A549 (cell line): ENCODE measurements around the gene CLSTN2. TPM values are rescaled to one million over a fixed set of nuclear protein-coding genes. Genes with fewer than 3 reads are reported as not detected.

ENCODE experiments used
- ATAC-seq, 2 experiments: fragments of 200-7000 bp in 1 of 2; fragments of >200 bp in 1 of 2; cut with Nextera tagmentation in 1 of 2; cut with Tn5 transposase in 1 of 2; 3 replicates each; pipeline versions ENCODE4 v1.8.0 to v1.9.1; 2018 to 2020; ENCODE audit warnings: mild to moderate bottlenecking in 1 of 2, moderate library complexity in 1 of 2
- CTCF ChIA-PET: fragments of 300-600 bp; sonication (Branson Sonifier 250); formaldehyde crosslinking; extraction: SDS; loops from one replicate; lab custom pipeline; 2021; ENCODE audit warnings: antibody characterized with exemption, inconsistent platforms; lab: Yijun Ruan, JAX
- POLR2A ChIA-PET: fragments of 350-600 bp; formaldehyde crosslinking; extraction: SDS; loops from one replicate; lab custom pipeline; 2021; ENCODE audit warnings: antibody characterized with exemption, inconsistent platforms; lab: Yijun Ruan, JAX
- DNase-seq, 2 experiments: peaks; one replicate each; pipeline versions ENCODE4 v3.0.0 to v3.0.0-alpha.2; 2011 to 2016; ENCODE audit warnings: low read depth in 1 of 2, low spot score in 1 of 2
- FAIRE-seq: peaks from 2 replicates; lab custom pipeline; 2011; peaks lifted over from hg19 to GRCh38; lab: Jason Lieb, UNC
- H3K27ac ChIP-seq, 2 experiments: fragments of >200 bp; sonication (Bioruptor Twin); formaldehyde crosslinking; 3 replicates each; pipeline ENCODE4 v1.5.1; 2016 to 2017
- H3K4me1 ChIP-seq: fragments of >200 bp; sonication (Bioruptor Twin); formaldehyde crosslinking; 3 replicates; pipeline ENCODE4 v1.6.1; 2016
- H3K4me2 ChIP-seq: fragments of >200 bp; sonication (Bioruptor Twin); formaldehyde crosslinking; 3 replicates; pipeline ENCODE4 v1.6.1; 2016
- H3K4me3 ChIP-seq: fragments of >200 bp; sonication (Bioruptor Twin); formaldehyde crosslinking; 3 replicates; pipeline ENCODE4 v1.5.1; 2016
- H3K9me3 ChIP-seq: fragments of >200 bp; sonication (Bioruptor Twin); formaldehyde crosslinking; 3 replicates; pipeline ENCODE4 v1.6.1; 2016
- BHLHE40 ChIP-seq: IDR thresholded peaks from 2 replicates; pipeline ENCODE4 v1.6.1; 2012; ENCODE audit warnings: low read depth, low read length, inconsistent platforms
- EHMT2 ChIP-seq: fragments of 200-600 bp; sonication (generic); IDR thresholded peaks from 2 replicates; pipeline ENCODE4 v1.6.1; 2016; ENCODE audit warnings: antibody characterized with exemption, low read depth, mild to moderate bottlenecking, moderate library complexity
- EP300 ChIP-seq, 2 experiments: fragments of >200 bp; sonication (Bioruptor Twin); formaldehyde crosslinking; IDR thresholded peaks; 2 replicates in 1 of 2; 3 replicates in 1 of 2; pipeline ENCODE4 v1.6.1; 2016 to 2017
- ESRRA ChIP-seq: fragments of 150-350 bp; IDR thresholded peaks from 2 replicates; pipeline ENCODE4 v1.6.1; 2014; ENCODE audit warnings: mild to moderate bottlenecking, low read length, borderline replicate concordance
- GATA3 ChIP-seq: IDR thresholded peaks from 2 replicates; pipeline ENCODE4 v1.6.1; 2012; ENCODE audit warnings: borderline replicate concordance
- HOXA7 ChIP-seq: fragments of 250-450 bp; sonication (Bioruptor Pico); IDR thresholded peaks from 2 replicates; pipeline ENCODE4 v1.5.0; 2020; ENCODE audit warnings: mild to moderate bottlenecking, moderate library complexity
- HOXB5 ChIP-seq: fragments of 250-450 bp; sonication (Bioruptor Pico); IDR thresholded peaks from 2 replicates; pipeline ENCODE4 v1.5.0; 2020; ENCODE audit warnings: mild to moderate bottlenecking, moderate library complexity
- JUNB ChIP-seq: fragments of >200 bp; sonication (Bioruptor Twin); formaldehyde crosslinking; IDR thresholded peaks from 2 replicates; pipeline ENCODE4 v1.6.1; 2016
- NPAS2 ChIP-seq: fragments of 250-450 bp; sonication (Bioruptor Pico); IDR thresholded peaks from 2 replicates; pipeline ENCODE4 v1.8.0; 2022; ENCODE audit warnings: mild to moderate bottlenecking, moderate library complexity, borderline replicate concordance
- NR3C1 ChIP-seq: fragments of >200 bp; sonication (Bioruptor Twin); formaldehyde crosslinking; IDR thresholded peaks from 3 replicates; pipeline ENCODE4 v1.6.1; 2017
- POLR2A ChIP-seq: IDR thresholded peaks from 2 replicates; pipeline ENCODE4 v1.6.1; 2012; ENCODE audit warnings: mild to moderate bottlenecking, low read length
- POLR2AphosphoS2 ChIP-seq: conservative IDR thresholded peaks from 2 replicates; pipeline ENCODE4 v1.6.1; 2012; ENCODE audit warnings: low read length, improper control_type of control experiment, inconsistent platforms
- RARB ChIP-seq: fragments of 250-450 bp; sonication (Bioruptor Pico); IDR thresholded peaks from 2 replicates; pipeline ENCODE4 v1.8.0; 2021; ENCODE audit warnings: mild to moderate bottlenecking, moderate library complexity
- RNF2 ChIP-seq: fragments of 200-600 bp; sonication (generic); IDR thresholded peaks from 2 replicates; pipeline ENCODE4 v1.6.1; 2016; ENCODE audit warnings: low read depth, mild to moderate bottlenecking, antibody characterized with exemption, moderate library complexity, borderline replicate concordance
- TFCP2L1 ChIP-seq: fragments of 250-450 bp; sonication (Bioruptor Pico); IDR thresholded peaks from 2 replicates; pipeline ENCODE4 v1.5.0; 2021; ENCODE audit warnings: mild to moderate bottlenecking
- ZC3H11A ChIP-seq: fragments of 450-650 bp; IDR thresholded peaks from 2 replicates; pipeline ENCODE4 v1.6.1; 2014; ENCODE audit warnings: antibody characterized with exemption, mild to moderate bottlenecking
- ZFP36 ChIP-seq: fragments of 450-650 bp; IDR thresholded peaks from 2 replicates; pipeline ENCODE4 v1.6.1; 2014; ENCODE audit warnings: borderline replicate concordance; ENCODE audit not compliant: partially characterized antibody
- ZNF302 ChIP-seq: fragments of 250-450 bp; sonication (Bioruptor Pico); IDR thresholded peaks from 2 replicates; pipeline ENCODE4 v1.9.0; 2021; ENCODE audit warnings: inconsistent platforms, mild to moderate bottlenecking, moderate library complexity
- ZSCAN20 ChIP-seq: fragments of 250-450 bp; sonication (Bioruptor Pico); IDR thresholded peaks from 2 replicates; pipeline ENCODE4 v1.8.0; 2022; ENCODE audit warnings: mild to moderate bottlenecking, moderate library complexity
- WGBS: methylation state at CpG from one replicate; pipeline ENCODE4 v1.1.6; 2017; ENCODE audit errors: missing lambda C conversion rate; 5-methylcytosine and 5-hydroxymethylcytosine counted together
- polyA plus RNA-seq, 4 experiments: library from polyadenylated mRNA; depleted of rRNA in 3 of 4; stranded (reverse); fragments of >200 nt; fragmentation: RNase III in 1 of 4; extraction: RNeasy Plus Mini Kit Qiagen cat#74134 plus additional on column Dnase treatment in 1 of 4; gene quantifications; 2 replicates in 3 of 4; 3 replicates in 1 of 4; pipeline ENCODE4 v1.2.3, GENCODE V29; 2011 to 2017
- TF ChIP-seq, protein P1 (sequence below): fragments of >200 bp; sonication (Bioruptor Twin); formaldehyde crosslinking; IDR thresholded peaks from 3 replicates; pipeline ENCODE4 v1.5.1; 2016
- TF ChIP-seq, protein P2 (sequence below): fragments of >200 bp; sonication (Bioruptor Twin); formaldehyde crosslinking; IDR thresholded peaks from 2 replicates; pipeline ENCODE4 v1.6.1; 2016
- TF ChIP-seq, protein P3 (sequence below): fragments of 200-600 bp; sonication (generic); IDR thresholded peaks from 2 replicates; pipeline ENCODE4 v1.6.1; 2016; ENCODE audit warnings: antibody characterized with exemption, mild to moderate bottlenecking, moderate library complexity

CLSTN2 gene
- polyA plus RNA-seq, 2 of the 4 experiments (the other 2 are of a cell fraction): 0.03 to 0.04 TPM

DNA sequence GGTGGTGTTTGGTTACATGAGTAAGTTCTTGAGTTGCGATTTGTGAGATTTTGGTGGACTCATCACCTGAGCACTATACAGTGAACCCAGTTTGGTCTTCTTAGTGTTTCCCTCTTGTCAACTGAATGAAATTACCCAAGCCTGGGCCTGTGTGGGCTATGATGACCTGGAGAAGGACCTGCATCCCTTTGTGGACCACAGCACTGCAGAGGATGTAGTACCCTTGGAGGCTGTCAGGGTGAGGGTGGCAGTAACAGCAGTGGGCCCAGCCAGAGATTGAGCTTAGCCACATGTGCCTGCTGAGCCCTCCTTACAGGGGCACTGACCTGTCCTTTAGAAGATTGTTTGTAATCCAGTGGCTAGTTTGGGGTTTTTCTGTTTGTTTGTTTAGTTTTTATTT is 492.8 kb downstream of the CLSTN2 start:
- ChIA-PET CTCF (no interaction called here), POLR2A (no interaction called here)
- no peak overlapping the region for H3K4me3 ChIP-seq
- 36% methylated on average over 1 of the region's 1 CpG for WGBS
- H3K4me2 ChIP-seq: no peak overlapping the region
- no peak for DNase-seq
- H3K9me3 ChIP-seq: no peaks in the 10 kb centered on the region
- ATAC-seq: no peak
- FAIRE-seq: no peak
- H3K27ac ChIP-seq: no peak overlapping the region
- H3K4me1 ChIP-seq: no peaks in the 10 kb centered on the region
- no peak for TF ChIP-seq RARB (CRISPR knock-in tag)
- no peak for TF ChIP-seq ZSCAN20
- no peak for TF ChIP-seq ZFP36
- no peak for TF ChIP-seq EP300 (IDR thresholded peaks at IDR 0.05)
- no peak for TF ChIP-seq NPAS2 (CRISPR knock-in tag)
- no peak for TF ChIP-seq JUNB
- no peak for TF ChIP-seq EHMT2

DNA sequence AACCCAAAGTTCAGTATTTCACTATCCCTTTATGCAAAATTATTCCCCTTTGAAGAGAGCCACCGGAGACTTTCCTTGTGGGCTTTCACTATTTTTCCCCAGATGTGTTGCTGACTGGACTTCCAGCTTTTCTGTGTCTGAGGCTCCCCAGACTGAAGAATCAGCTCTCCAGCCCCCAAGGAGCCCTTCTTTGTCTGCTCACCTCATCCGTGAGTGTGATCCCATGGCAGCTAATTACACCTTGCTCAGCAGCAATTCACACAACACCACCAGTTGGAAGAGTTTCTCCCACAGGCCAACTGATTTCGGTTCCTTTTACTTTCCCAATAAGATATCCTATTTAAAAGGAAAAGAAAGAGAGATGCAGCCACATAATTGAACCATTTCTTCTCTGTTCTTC is 493.4 kb downstream of the CLSTN2 start:
- TF ChIP-seq, protein P1, sequence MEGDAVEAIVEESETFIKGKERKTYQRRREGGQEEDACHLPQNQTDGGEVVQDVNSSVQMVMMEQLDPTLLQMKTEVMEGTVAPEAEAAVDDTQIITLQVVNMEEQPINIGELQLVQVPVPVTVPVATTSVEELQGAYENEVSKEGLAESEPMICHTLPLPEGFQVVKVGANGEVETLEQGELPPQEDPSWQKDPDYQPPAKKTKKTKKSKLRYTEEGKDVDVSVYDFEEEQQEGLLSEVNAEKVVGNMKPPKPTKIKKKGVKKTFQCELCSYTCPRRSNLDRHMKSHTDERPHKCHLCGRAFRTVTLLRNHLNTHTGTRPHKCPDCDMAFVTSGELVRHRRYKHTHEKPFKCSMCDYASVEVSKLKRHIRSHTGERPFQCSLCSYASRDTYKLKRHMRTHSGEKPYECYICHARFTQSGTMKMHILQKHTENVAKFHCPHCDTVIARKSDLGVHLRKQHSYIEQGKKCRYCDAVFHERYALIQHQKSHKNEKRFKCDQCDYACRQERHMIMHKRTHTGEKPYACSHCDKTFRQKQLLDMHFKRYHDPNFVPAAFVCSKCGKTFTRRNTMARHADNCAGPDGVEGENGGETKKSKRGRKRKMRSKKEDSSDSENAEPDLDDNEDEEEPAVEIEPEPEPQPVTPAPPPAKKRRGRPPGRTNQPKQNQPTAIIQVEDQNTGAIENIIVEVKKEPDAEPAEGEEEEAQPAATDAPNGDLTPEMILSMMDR: no peak
- TF ChIP-seq, all 56 proteins: peak for 0
- 27% methylated on average over 3 of the region's 3 CpGs for WGBS
- Histone ChIP-seq H3K4me3 (no peak overlapping the region), H3K4me1 (no peaks in the 10 kb centered on the region), H3K9me3 (no peaks in the 10 kb centered on the region), H3K27ac (no peak overlapping the region), H3K4me2 (no peak overlapping the region)
- FAIRE-seq (no peak), DNase-seq (no peak), ATAC-seq (no peak)
- ChIA-PET POLR2A (no interaction called here), CTCF (no interaction called here)

DNA sequence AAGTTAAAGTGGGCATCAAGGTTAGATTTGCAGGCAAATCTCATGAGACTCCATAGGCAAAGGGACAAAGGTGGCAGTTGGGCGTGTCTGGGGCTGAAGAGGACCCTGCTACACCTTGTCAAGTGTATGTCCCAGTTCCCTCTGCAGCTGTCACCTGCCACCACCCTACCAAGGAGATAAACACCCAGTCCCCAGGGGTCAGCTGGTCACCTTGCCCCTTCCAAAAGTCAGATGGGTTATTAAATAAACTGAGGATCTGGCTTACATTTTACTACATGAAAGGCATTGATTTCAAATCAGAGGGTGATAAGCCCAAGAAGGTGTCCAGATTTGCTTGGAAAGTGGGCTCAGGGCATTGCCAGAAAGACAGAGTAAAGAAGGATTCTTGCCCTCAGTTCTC is 494.8 kb downstream of the CLSTN2 start:
- Histone ChIP-seq H3K4me3 (no peak overlapping the region), H3K9me3 (no peaks in the 10 kb centered on the region), H3K4me1 (no peaks in the 10 kb centered on the region), H3K27ac (no peak overlapping the region), H3K4me2 (no peak overlapping the region)
- FAIRE-seq (no peak), ATAC-seq (no peak), DNase-seq (no peak)
- no peak for TF ChIP-seq TFCP2L1 (CRISPR knock-in tag)
- TF ChIP-seq HOXB5: no peak
- TF ChIP-seq NR3C1: no peak
- TF ChIP-seq, protein P2, sequence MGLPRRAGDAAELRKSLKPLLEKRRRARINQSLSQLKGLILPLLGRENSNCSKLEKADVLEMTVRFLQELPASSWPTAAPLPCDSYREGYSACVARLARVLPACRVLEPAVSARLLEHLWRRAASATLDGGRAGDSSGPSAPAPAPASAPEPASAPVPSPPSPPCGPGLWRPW: no peak
- TF ChIP-seq GATA3: no peak
- no peak for TF ChIP-seq BHLHE40
- no peak for TF ChIP-seq ZC3H11A
- TF ChIP-seq, protein P3, sequence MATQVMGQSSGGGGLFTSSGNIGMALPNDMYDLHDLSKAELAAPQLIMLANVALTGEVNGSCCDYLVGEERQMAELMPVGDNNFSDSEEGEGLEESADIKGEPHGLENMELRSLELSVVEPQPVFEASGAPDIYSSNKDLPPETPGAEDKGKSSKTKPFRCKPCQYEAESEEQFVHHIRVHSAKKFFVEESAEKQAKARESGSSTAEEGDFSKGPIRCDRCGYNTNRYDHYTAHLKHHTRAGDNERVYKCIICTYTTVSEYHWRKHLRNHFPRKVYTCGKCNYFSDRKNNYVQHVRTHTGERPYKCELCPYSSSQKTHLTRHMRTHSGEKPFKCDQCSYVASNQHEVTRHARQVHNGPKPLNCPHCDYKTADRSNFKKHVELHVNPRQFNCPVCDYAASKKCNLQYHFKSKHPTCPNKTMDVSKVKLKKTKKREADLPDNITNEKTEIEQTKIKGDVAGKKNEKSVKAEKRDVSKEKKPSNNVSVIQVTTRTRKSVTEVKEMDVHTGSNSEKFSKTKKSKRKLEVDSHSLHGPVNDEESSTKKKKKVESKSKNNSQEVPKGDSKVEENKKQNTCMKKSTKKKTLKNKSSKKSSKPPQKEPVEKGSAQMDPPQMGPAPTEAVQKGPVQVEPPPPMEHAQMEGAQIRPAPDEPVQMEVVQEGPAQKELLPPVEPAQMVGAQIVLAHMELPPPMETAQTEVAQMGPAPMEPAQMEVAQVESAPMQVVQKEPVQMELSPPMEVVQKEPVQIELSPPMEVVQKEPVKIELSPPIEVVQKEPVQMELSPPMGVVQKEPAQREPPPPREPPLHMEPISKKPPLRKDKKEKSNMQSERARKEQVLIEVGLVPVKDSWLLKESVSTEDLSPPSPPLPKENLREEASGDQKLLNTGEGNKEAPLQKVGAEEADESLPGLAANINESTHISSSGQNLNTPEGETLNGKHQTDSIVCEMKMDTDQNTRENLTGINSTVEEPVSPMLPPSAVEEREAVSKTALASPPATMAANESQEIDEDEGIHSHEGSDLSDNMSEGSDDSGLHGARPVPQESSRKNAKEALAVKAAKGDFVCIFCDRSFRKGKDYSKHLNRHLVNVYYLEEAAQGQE: no peak
- TF ChIP-seq ZNF302 (CRISPR knock-in tag): no peak
- no peak for TF ChIP-seq POLR2A
- TF ChIP-seq JUNB: no peak
- no peak for TF ChIP-seq ZFP36
- TF ChIP-seq, protein P1: no peak
- no peak for TF ChIP-seq POLR2AphosphoS2
- TF ChIP-seq HOXA7 (CRISPR knock-in tag): no peak
- TF ChIP-seq RNF2: no peak
- no peak for TF ChIP-seq ESRRA
- ChIA-PET POLR2A (no interaction called here), CTCF (no interaction called here)
- 0% methylated on average over 1 of the region's 1 CpG for WGBS
